Measurements from ENCODE around the gene NOLC1.

GRCh38 chr10:102146971-102147428 lies 5.2 kb upstream of the NOLC1 start:
- TF ChIP-seq CTCF (IDR thresholded peaks at IDR 0.05) (no peak), ESRRA (CRISPR knock-in tag; IDR thresholded peaks at IDR 0.05; ENCODE audit: borderline replicate concordance) (no peak), TEAD4 (CRISPR knock-in tag; IDR thresholded peaks at IDR 0.05) (no peak), MAX (CRISPR knock-in tag; IDR thresholded peaks at IDR 0.05) (no peak), SP1 (CRISPR knock-in tag; conservative IDR thresholded peaks at IDR 0.05) (no peak), EMX1 (CRISPR knock-in tag; IDR thresholded peaks at IDR 0.05) (no peak), NR3C1 (CRISPR knock-in tag; conservative IDR thresholded peaks at IDR 0.05; ENCODE audit: low read depth) (no peak), USF2 (CRISPR knock-in tag; IDR thresholded peaks at IDR 0.05) (no peak), NFYB (CRISPR knock-in tag; conservative IDR thresholded peaks at IDR 0.05; ENCODE audit: low read depth) (no peak), RELA (CRISPR knock-in tag; IDR thresholded peaks at IDR 0.05; ENCODE audit: borderline replicate concordance) (no peak), E2F1 (CRISPR knock-in tag; IDR thresholded peaks at IDR 0.05) (no peak), ZBTB43 (CRISPR knock-in tag; IDR thresholded peaks at IDR 0.05) (no peak)
